Vagina (tissue), 2 donors: ENCODE results near the gene EXO1. TPM values are rescaled to one million over a fixed set of nuclear protein-coding genes. Genes with fewer than 3 reads are reported as not detected.
"Not testable (repeated sequence)": the region's sequence is repeated elsewhere in the genome, so short reads cannot be mapped to it uniquely, and the experiment has no call there.

ENCODE experiments used
- DNase-seq, 2 donors: peaks; one replicate each; pipeline ENCODE4 v3.0.0-alpha.2; 2017; ENCODE audit errors: extremely low spot score in 2 of 2
- H3K27ac ChIP-seq: fragments of 200-600 bp; sonication (generic); one replicate; pipeline ENCODE4 v1.5.1; 2019
- H3K27me3 ChIP-seq: fragments of 200-600 bp; sonication (generic); one replicate; pipeline ENCODE4 v1.5.1; 2019
- H3K36me3 ChIP-seq, 2 donors: fragments of 200-600 bp; sonication (generic); one replicate each; pipeline ENCODE4 v1.5.1; 2017 to 2019
- H3K4me1 ChIP-seq: fragments of 200-600 bp; sonication (generic); one replicate; pipeline ENCODE4 v1.5.1; 2019
- H3K4me3 ChIP-seq, 2 donors: fragments of 200-600 bp; sonication (generic); 1 replicate in 1 of 2; 2 replicates in 1 of 2; pipeline ENCODE4 v1.5.1; 2016 to 2019
- H3K9me3 ChIP-seq: fragments of 200-600 bp; sonication (generic); one replicate; pipeline ENCODE4 v1.5.1; 2019
- POLR2A ChIP-seq, 2 donors: fragments of 450-650 bp; IDR thresholded peaks; one replicate each; pipeline ENCODE4 v1.6.1; 2017; ENCODE audit warnings: antibody characterized with exemption in 2 of 2, mild to moderate bottlenecking in 2 of 2, moderate library complexity in 2 of 2
- POLR2AphosphoS5 ChIP-seq, 2 donors: sonication (generic); formaldehyde crosslinking; IDR thresholded peaks; one replicate each; pipeline ENCODE4 v1.9.0; 2017; ENCODE audit warnings: antibody characterized with exemption in 2 of 2, mild to moderate bottlenecking in 2 of 2, low read depth in 1 of 2; ENCODE audit not compliant: insufficient read depth in 1 of 2
- intact Hi-C: fragments of 100-400 bp; cut with DNase I; formaldehyde crosslinking; loops from one replicate; pipeline ENCODE4 v1.15.1; 2023
- total RNA-seq: library from RNA; depleted of rRNA; stranded (reverse); fragments of >200 nt; gene quantifications from one replicate; pipeline ENCODE4 v1.2.3, GENCODE V29; 2016
- TF ChIP-seq, protein P1 (sequence below), 3 experiments: fragments of 450-650 bp in 2 of 3; fragments of 200-600 bp in 1 of 3; sonication (generic) in 1 of 3; IDR thresholded peaks; one replicate each; pipeline ENCODE4 v1.5.1; 2017 to 2019; ENCODE audit warnings: antibody characterized with exemption in 3 of 3, mild to moderate bottlenecking in 2 of 3, moderate library complexity in 2 of 3

The EXO1 gene
- total RNA-seq, 1 donor from 2014 or later, result 10.6 TPM

GRCh38 chr1:241825581-241825980, 22.4 kb upstream of the EXO1 start:
- Histone ChIP-seq H3K9me3 (no peaks in the 10 kb centered on the region), H3K36me3 (no peaks in the 10 kb centered on the region), H3K27ac (no peak overlapping the region), H3K4me1 (no peaks in the 10 kb centered on the region), H3K27me3 (no peaks in the 10 kb centered on the region), H3K4me3 (no peak overlapping the region)
- TF ChIP-seq POLR2A (IDR thresholded peaks at IDR 0.05) (no peak), POLR2AphosphoS5 (IDR thresholded peaks at IDR 0.05; ENCODE audit: insufficient read depth in 1 of 2, low read depth in 1 of 2) (no peak)
- TF ChIP-seq, protein P1, sequence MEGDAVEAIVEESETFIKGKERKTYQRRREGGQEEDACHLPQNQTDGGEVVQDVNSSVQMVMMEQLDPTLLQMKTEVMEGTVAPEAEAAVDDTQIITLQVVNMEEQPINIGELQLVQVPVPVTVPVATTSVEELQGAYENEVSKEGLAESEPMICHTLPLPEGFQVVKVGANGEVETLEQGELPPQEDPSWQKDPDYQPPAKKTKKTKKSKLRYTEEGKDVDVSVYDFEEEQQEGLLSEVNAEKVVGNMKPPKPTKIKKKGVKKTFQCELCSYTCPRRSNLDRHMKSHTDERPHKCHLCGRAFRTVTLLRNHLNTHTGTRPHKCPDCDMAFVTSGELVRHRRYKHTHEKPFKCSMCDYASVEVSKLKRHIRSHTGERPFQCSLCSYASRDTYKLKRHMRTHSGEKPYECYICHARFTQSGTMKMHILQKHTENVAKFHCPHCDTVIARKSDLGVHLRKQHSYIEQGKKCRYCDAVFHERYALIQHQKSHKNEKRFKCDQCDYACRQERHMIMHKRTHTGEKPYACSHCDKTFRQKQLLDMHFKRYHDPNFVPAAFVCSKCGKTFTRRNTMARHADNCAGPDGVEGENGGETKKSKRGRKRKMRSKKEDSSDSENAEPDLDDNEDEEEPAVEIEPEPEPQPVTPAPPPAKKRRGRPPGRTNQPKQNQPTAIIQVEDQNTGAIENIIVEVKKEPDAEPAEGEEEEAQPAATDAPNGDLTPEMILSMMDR (IDR thresholded peaks at IDR 0.05), result no peak
- intact Hi-C loops, result no loop called here
- no peak for DNase-seq

DNA sequence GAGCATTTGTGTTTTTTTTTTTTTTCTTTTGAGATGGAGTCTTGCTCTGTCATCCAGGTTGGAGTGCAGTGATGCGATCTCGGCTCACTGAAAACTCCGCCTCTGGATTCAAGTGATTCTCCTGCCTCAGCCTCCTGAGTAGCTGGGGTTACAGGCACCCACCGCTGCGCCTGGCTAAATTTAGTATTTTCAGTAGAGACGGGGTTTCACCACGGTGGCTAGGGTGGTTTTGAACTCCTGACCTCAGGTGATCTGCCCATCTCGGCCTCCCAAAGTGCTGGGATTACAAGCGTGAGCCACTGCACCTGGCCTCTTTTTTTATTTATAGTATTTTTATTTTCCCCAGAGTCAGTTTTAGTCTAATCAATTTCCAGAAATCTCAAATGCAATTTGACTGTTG, 21.4 kb upstream of the EXO1 start:
- intact Hi-C loops, H3K4me3 ChIP-seq, DNase-seq, H3K27me3 ChIP-seq, H3K9me3 ChIP-seq, H3K27ac ChIP-seq, H3K4me1 ChIP-seq, H3K36me3 ChIP-seq: not testable (repeated sequence)

DNA sequence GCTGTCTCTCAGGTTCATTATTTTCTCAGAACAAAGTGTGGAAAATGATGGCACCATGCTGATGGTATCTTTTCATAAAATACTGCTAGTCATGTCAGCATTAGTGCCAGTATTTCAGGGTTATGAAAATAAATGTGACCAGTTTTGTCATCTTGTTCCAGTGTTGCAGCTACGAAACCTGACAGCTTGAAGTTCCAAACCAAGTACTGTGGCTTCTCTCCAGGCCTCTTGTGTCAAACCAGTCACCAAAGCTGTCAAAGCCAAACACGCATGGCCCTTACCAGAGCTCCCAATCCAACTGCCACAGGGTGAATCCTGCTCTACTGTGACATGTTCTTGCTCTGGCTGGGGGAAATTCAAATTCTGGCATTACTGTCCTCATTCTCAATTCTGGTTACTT, 20.7 kb upstream of the EXO1 start:
- no peaks in the 10 kb centered on the region for H3K4me1 ChIP-seq
- no peak overlapping the region for H3K27ac ChIP-seq
- H3K27me3 ChIP-seq, result no peaks in the 10 kb centered on the region
- intact Hi-C loops, result no loop called here
- no peak for DNase-seq
- no peaks in the 10 kb centered on the region for H3K9me3 ChIP-seq
- no peaks in the 10 kb centered on the region for H3K36me3 ChIP-seq
- TF ChIP-seq POLR2A (IDR thresholded peaks at IDR 0.05) (no peak), POLR2AphosphoS5 (IDR thresholded peaks at IDR 0.05; ENCODE audit: insufficient read depth in 1 of 2, low read depth in 1 of 2) (no peak)
- TF ChIP-seq, protein P1 (IDR thresholded peaks at IDR 0.05), result no peak
- no peak overlapping the region for H3K4me3 ChIP-seq

GRCh38 chr1:241828463-241829021, 19.5 kb upstream of the EXO1 start:
- Histone ChIP-seq H3K36me3 (no peaks in the 10 kb centered on the region), H3K4me3 (no peak overlapping the region), H3K27ac (no peak overlapping the region), H3K4me1 (no peaks in the 10 kb centered on the region), H3K9me3 (no peaks in the 10 kb centered on the region), H3K27me3 (no peaks in the 10 kb centered on the region)
- TF ChIP-seq, protein P1 (IDR thresholded peaks at IDR 0.05), result no peak
- no peak for TF ChIP-seq POLR2AphosphoS5 (IDR thresholded peaks at IDR 0.05; ENCODE audit: insufficient read depth in 1 of 2, low read depth in 1 of 2)
- no peak for TF ChIP-seq POLR2A (IDR thresholded peaks at IDR 0.05)
- DNase-seq, result no peak
- intact Hi-C loops, result no loop called here

- no peaks in the 10 kb centered on the region for H3K9me3 ChIP-seq
- H3K27ac ChIP-seq, result no peak overlapping the region
- no peak overlapping the region for H3K4me3 ChIP-seq
- no peaks in the 10 kb centered on the region for H3K4me1 ChIP-seq
- no peaks in the 10 kb centered on the region for H3K27me3 ChIP-seq
- no peaks in the 10 kb centered on the region for H3K36me3 ChIP-seq
- intact Hi-C loops, result no loop called here
- no peak for DNase-seq
- TF ChIP-seq, protein P1 (IDR thresholded peaks at IDR 0.05), result no peak
- TF ChIP-seq POLR2AphosphoS5 (IDR thresholded peaks at IDR 0.05; ENCODE audit: insufficient read depth in 1 of 2, low read depth in 1 of 2) (no peak), POLR2A (IDR thresholded peaks at IDR 0.05) (no peak)
These were observed 18.5 kb upstream of the EXO1 start for GRCh38 chr1:241829468-241829867.
